AG09309 (cell line): ENCODE results near the gene ANKDD1B.
"Not testable (repeated sequence)": the region's sequence is repeated elsewhere in the genome, so short reads cannot be mapped to it uniquely, and the experiment has no call there.

Experiments used
- DNase-seq: peaks from one replicate; pipeline ENCODE4 v3.0.0-alpha.2; 2010; ENCODE audit warnings: low read depth
- H3K4me3 ChIP-seq: 2 replicates; pipeline ENCODE4 v1.5.1; 2011; ENCODE audit warnings: mild to moderate bottlenecking, low read depth, low read length, moderate library complexity; ENCODE audit not compliant: control insufficient read depth
- CTCF ChIP-seq: IDR thresholded peaks from 2 replicates; pipeline ENCODE4 v1.5.1; 2011; ENCODE audit warnings: mild to moderate bottlenecking, low read depth, low read length, inconsistent platforms; ENCODE audit not compliant: insufficient read depth, control insufficient read depth; ENCODE audit errors: missing control alignments

Gene ANKDD1B

DNA sequence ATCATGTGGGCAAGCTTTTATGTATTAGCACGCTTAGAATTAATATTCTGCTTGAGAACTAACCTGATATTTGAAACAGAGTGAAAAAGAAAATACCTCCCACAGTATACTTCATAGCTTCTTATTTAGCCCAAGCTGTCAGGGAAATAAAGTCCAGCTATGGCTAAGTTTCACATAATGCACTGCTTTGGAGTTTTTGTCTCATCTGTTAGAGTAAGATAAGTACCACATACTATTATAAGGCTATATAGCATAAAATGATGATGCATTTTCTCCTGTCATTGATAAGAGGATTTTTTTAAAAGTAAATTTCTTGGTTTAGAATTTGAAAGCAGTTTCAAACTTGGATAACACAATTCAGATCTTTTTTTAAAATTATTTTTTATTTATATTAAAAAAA, 2.4 kb upstream of the ANKDD1B start:
- TF ChIP-seq CTCF = no peak
- no peak overlapping the region for H3K4me3 ChIP-seq
- DNase-seq = no peak

- no peak for DNase-seq
- no peak for TF ChIP-seq CTCF
- no peak overlapping the region for H3K4me3 ChIP-seq
Measured at GRCh38 chr5:75610201-75610600, 1.1 kb upstream of the ANKDD1B start.

DNA sequence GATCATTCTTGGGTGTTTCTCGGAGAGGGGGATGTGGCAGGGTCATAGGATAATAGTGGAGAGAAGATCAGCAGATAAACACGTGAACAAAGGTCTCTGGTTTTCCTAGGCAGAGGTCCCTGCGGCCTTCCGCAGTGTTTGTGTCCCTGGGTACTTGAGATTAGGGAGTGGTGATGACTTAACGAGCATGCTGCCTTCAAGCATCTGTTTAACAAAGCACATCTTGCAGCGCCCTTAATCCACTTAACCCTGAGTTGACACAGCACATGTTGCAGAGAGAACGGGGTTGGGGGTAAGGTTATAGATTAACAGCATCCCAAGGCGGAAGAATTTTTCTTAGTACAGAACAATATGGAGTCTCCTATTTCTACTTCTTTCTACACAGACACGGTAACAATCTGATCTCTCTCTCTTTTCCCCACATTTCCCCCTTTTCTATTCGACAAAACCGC, 368 bp upstream of the ANKDD1B start:
- DNase-seq = not testable (repeated sequence)
- peak overlapping the region; percentile 47 for H3K4me3 ChIP-seq

DNA sequence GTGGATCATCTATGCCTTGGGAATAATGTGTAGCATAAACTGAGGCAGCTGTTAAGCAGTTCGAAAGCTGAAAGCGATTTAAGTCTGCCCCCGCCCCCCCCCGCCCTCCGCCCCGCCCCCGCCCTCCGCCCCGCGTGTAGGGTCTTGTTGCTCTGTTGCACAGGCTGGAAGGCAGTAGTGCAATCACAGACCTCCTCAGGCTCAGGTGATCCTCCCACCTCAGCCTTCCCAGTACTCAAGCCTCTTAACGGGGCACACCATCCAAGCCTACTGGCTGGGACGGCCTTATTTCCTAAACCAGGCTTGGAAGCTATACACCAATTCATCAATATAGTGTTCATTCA, 945 bp downstream of the ANKDD1B start:
- no peak for TF ChIP-seq CTCF
- H3K4me3 ChIP-seq = no peak overlapping the region
- no peak for DNase-seq

DNA sequence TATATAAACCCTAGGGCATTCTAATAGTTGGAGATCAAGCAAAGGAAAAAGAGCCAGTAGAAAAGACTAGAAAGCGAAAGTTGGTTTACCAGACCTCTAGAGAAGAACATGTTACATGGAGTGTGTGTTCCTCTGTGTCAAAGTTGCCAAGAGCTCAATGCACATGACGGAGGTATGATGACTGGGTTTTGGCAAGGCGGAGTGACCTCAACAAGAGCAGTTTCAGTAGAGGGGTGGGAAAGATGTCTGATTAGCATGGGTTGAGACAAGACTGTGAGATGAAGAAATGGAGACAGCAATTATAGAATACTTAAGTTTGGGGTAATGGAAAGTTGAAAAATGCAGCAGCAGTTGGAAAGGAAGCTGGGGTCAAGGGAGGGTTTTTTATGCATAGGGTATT, 1.6 kb downstream of the ANKDD1B start:
- DNase-seq = no peak
- no peak overlapping the region for H3K4me3 ChIP-seq
- TF ChIP-seq CTCF = no peak

DNA sequence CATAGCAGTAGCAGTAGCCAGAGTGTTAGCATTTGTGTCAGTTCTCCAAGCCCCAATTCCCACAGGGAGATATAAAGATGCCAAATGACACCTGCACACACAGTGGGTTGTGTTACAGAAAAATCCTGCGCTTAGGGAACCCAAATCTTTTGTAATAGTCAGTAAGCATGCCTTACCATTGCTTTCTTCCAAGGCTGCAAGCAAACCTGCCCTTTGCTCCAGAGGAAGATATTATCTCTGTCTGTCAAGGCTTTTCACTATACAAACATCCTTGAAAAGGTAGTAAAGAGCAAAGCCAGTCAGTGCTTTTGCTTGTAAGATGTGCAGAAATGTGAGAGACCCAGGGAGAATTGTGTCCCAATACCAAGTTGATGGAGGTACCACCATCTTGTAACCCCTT, 2.9 kb downstream of the ANKDD1B start:
- no peak overlapping the region for H3K4me3 ChIP-seq
- no peak for TF ChIP-seq CTCF
- no peak for DNase-seq

DNA sequence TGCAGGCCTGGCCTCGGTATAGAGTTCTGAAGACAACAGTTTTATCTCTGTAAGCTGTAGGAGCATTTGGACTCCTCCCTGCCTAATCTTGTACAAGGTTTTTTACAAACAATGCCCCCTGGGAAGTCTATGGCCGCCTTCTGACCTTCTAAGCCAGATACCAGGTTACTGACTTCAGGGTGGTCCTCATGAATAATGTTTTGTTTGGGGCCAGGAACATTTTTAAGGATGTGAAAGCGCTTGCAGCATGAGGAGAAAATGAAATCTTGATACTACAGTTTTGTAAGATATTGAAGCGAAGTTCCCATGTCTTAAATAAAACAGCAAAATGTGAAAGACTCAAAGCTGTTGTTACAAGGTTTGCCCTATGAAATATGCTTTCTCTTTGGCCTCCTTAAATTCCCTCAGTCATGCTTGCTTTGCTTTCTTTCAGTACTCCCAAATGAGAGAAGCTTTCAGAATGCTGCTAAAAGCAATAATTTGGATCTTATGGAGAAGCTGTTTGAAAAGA, 5.2 kb downstream of the ANKDD1B start:
- no peak for TF ChIP-seq CTCF
- DNase-seq = no peak
- no peak overlapping the region for H3K4me3 ChIP-seq
